Liver (tissue), 3 donors: ENCODE measurements around the gene CD274.

Experiments
- EGR1 ChIP-seq, 2 donors: IDR thresholded peaks; 2 replicates each; pipeline ENCODE4 v1.6.1; 2016 to 2018; ENCODE audit warnings: antibody characterized with exemption in 2 of 2, low read depth in 2 of 2
- GABPA ChIP-seq, 2 donors: IDR thresholded peaks in 1 of 2; conservative IDR thresholded peaks in 1 of 2; 2 replicates each; pipeline ENCODE4 v1.6.1; 2016; ENCODE audit warnings: antibody characterized with exemption in 2 of 2, mild to moderate bottlenecking in 1 of 2, moderate library complexity in 1 of 2
- RAD21 ChIP-seq, 2 donors: IDR thresholded peaks; 2 replicates each; pipeline ENCODE4 v1.6.1; 2016; ENCODE audit warnings: antibody characterized with exemption in 2 of 2, mild to moderate bottlenecking in 2 of 2
- REST ChIP-seq: IDR thresholded peaks from 2 replicates; pipeline ENCODE4 v1.6.1; 2016; ENCODE audit warnings: antibody characterized with exemption, mild to moderate bottlenecking
- TAF1 ChIP-seq: conservative IDR thresholded peaks from 2 replicates; pipeline ENCODE4 v1.6.1; 2016; ENCODE audit warnings: antibody characterized with exemption, mild to moderate bottlenecking
- YY1 ChIP-seq: IDR thresholded peaks from 2 replicates; pipeline ENCODE4 v1.6.1; 2016; ENCODE audit warnings: antibody characterized with exemption, mild to moderate bottlenecking
- TF ChIP-seq, protein P1 (sequence below): fragments of 150-350 bp; IDR thresholded peaks from 2 replicates; pipeline ENCODE4 v1.5.1; 2017; ENCODE audit warnings: improper control_type of control experiment, low read depth, low read length; ENCODE audit not compliant: missing input control
- donor health status: healthy.
- donor health status: healthy.

- TF ChIP-seq, protein P1, sequence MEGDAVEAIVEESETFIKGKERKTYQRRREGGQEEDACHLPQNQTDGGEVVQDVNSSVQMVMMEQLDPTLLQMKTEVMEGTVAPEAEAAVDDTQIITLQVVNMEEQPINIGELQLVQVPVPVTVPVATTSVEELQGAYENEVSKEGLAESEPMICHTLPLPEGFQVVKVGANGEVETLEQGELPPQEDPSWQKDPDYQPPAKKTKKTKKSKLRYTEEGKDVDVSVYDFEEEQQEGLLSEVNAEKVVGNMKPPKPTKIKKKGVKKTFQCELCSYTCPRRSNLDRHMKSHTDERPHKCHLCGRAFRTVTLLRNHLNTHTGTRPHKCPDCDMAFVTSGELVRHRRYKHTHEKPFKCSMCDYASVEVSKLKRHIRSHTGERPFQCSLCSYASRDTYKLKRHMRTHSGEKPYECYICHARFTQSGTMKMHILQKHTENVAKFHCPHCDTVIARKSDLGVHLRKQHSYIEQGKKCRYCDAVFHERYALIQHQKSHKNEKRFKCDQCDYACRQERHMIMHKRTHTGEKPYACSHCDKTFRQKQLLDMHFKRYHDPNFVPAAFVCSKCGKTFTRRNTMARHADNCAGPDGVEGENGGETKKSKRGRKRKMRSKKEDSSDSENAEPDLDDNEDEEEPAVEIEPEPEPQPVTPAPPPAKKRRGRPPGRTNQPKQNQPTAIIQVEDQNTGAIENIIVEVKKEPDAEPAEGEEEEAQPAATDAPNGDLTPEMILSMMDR: no peak
- no peak for TF ChIP-seq REST
- no peak for TF ChIP-seq EGR1 (IDR thresholded peaks at IDR 0.05; ENCODE audit: low read depth in 2 of 2)
- no peak for TF ChIP-seq GABPA (IDR thresholded peaks at IDR 0.05 in 1 of 2, conservative IDR thresholded peaks at IDR 0.05 in 1 of 2)
- no peak for TF ChIP-seq RAD21 (IDR thresholded peaks at IDR 0.05)
- no peak for TF ChIP-seq TAF1
- TF ChIP-seq YY1: no peak
Observed at GRCh38 chr9:5459289-5459829, 9.0 kb downstream of the CD274 start.
